GM06990 (cell line): ENCODE data around the gene ARHGAP12.
"Not testable (repeated sequence)": the region's sequence is repeated elsewhere in the genome, so short reads cannot be mapped to it uniquely, and the experiment has no call there.

Source experiments
- DNase-seq: peaks from one replicate; pipeline ENCODE4 v3.0.0-alpha.2; 2011; ENCODE audit not compliant: insufficient read length; ENCODE audit errors: extremely low read depth
- H3K27me3 ChIP-seq: replicated peaks from 2 replicates; pipeline ENCODE4 v1.6.0; 2011; ENCODE audit warnings: low read length; ENCODE audit not compliant: control insufficient read depth, insufficient read depth
- H3K36me3 ChIP-seq: 2 replicates; pipeline ENCODE4 v1.5.1; 2011; ENCODE audit warnings: low read length; ENCODE audit not compliant: control insufficient read depth, insufficient read depth
- H3K4me3 ChIP-seq: replicated peaks from 2 replicates; pipeline ENCODE4 v1.5.1; 2011; ENCODE audit warnings: low read depth, mild to moderate bottlenecking, control low read depth, low read length
- CTCF ChIP-seq: IDR thresholded peaks from 2 replicates; pipeline ENCODE4 v1.5.1; 2011; ENCODE audit warnings: low read length, control low read depth, mild to moderate bottlenecking, inconsistent platforms; ENCODE audit not compliant: insufficient read depth, poor library complexity, severe bottlenecking

ARHGAP12 gene

GRCh38 chr10:31896968-31897384, 31.7 kb downstream of the ARHGAP12 start:
- Histone ChIP-seq H3K27me3 (no peaks in the 10 kb centered on the region), H3K4me3 (no peak overlapping the region), H3K36me3 (no peaks in the 10 kb centered on the region; the same call in 1 of the 2 replicates)
- no peak for DNase-seq
- TF ChIP-seq CTCF, result no peak

DNA sequence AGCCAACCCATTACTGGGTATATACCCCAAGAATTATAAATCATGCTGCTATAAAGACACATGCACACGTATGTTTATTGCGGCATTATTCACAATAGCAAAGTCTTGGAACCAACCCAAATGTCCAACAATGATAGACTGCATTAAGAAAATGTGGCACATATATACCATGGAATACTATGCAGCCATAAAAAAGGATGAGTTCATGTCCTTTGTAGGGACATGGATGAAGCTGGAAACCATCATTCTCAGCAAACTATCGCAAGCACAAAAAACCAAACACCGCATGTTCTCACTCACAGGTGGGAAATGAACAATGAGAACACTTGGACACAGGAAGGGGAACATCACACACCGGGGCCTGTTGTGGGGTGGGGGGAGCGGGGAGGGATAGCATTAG, 32.9 kb downstream of the ARHGAP12 start:
- H3K4me3 ChIP-seq, H3K36me3 ChIP-seq, DNase-seq, H3K27me3 ChIP-seq: not testable (repeated sequence)

- H3K4me3 ChIP-seq, result no peak overlapping the region
- no peaks in the 10 kb centered on the region for H3K27me3 ChIP-seq
- TF ChIP-seq CTCF, result no peak
- no peaks in the 10 kb centered on the region for H3K36me3 ChIP-seq
- no peak for DNase-seq
Observed at GRCh38 chr10:31888442-31888841, 40.2 kb downstream of the ARHGAP12 start.

DNA sequence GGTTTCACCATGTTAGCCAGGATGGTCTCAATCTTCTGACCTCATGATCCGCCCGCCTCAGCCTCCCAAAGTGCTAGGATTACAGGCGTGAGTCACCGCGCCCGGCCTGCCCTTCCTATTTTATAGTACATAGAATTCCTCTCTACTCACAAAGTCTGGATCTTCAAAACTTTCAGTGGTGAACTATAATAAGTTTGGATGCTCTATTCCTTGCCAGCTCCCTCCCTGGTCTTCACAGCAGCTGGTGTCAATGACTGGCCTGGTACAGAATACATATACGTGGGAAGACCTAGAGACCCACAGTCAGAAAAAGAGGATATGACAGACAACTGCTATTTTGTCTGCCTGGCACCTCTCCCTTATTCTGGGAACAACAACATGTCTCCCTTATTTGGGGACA, 40.8 kb downstream of the ARHGAP12 start:
- TF ChIP-seq CTCF, result no peak
- Histone ChIP-seq H3K4me3 (no peak overlapping the region), H3K27me3 (no peaks in the 10 kb centered on the region), H3K36me3 (no peaks in the 10 kb centered on the region)
- DNase-seq, result no peak

DNA sequence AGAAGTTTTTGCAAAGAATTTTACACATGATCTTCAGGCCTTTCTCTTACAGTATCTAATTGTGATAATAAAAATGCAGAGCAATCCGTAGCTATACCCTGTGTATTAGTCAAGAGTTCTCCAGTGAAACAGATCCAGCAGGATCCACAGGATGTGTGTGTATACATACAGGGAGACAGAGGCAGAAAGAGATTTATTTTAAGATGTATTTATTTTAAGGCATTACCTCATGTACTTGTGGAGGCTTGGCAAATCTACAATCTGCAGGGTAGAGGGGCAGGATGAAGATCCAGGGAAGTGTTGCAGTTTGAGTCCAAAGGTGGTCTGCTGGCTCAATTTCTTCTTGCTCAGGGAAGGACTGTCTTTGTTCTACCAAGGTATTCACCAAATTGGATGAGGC, 41.7 kb downstream of the ARHGAP12 start:
- no peaks in the 10 kb centered on the region for H3K36me3 ChIP-seq
- H3K27me3 ChIP-seq, result no peaks in the 10 kb centered on the region
- no peak for TF ChIP-seq CTCF
- no peak for DNase-seq
- no peak overlapping the region for H3K4me3 ChIP-seq

GRCh38 chr10:31885971-31886370, 42.7 kb downstream of the ARHGAP12 start:
- H3K27me3 ChIP-seq, result no peaks in the 10 kb centered on the region
- H3K4me3 ChIP-seq, result no peak overlapping the region
- DNase-seq, result no peak
- H3K36me3 ChIP-seq, result no peaks in the 10 kb centered on the region
- no peak for TF ChIP-seq CTCF
